Glomerular visceral epithelial cell (primary cell): ENCODE results near the gene FAM107B.
A peak's percentile ranks its signal among the peaks of the same experiment; 100 is the strongest.

Source experiments
- DNase-seq: peaks from one replicate; pipeline ENCODE4 v3.0.0-alpha.2; 2016; ENCODE audit errors: extremely low spot score

FAM107B gene

GRCh38 chr10:14556285-14556956 is 218.3 kb downstream of the FAM107B start:
- no peak for DNase-seq

- no peak for DNase-seq
Measured at GRCh38 chr10:14555807-14556206, 218.9 kb downstream of the FAM107B start.

- DNase-seq, result no peak
Measured at GRCh38 chr10:14554491-14555205, 220.0 kb downstream of the FAM107B start.

GRCh38 chr10:14554091-14554490 is 220.6 kb downstream of the FAM107B start:
- DNase-seq, result no peak

- DNase-seq, result peak; percentile 51
Measured at GRCh38 chr10:14553448-14553847, 221.2 kb downstream of the FAM107B start.

GRCh38 chr10:14552015-14552414 is 222.7 kb downstream of the FAM107B start:
- DNase-seq, result no peak

- no peak for DNase-seq
Measured at GRCh38 chr10:14550471-14550981, 224.2 kb downstream of the FAM107B start.

GRCh38 chr10:14549496-14549895 is 225.2 kb downstream of the FAM107B start:
- DNase-seq, result no peak

- DNase-seq, result no peak
Measured at GRCh38 chr10:14548970-14549369, 225.7 kb downstream of the FAM107B start.

GRCh38 chr10:14548474-14548873 is 226.2 kb downstream of the FAM107B start:
- DNase-seq, result no peak

GRCh38 chr10:14547816-14548215 is 226.9 kb downstream of the FAM107B start:
- no peak for DNase-seq

- DNase-seq, result peak; percentile 45
Measured at GRCh38 chr10:14545827-14546226, 228.9 kb downstream of the FAM107B start.

- no peak for DNase-seq
Measured at GRCh38 chr10:14543904-14544210, 230.8 kb downstream of the FAM107B start.

- DNase-seq, result no peak
Measured at GRCh38 chr10:14543046-14543903, 231.4 kb downstream of the FAM107B start.

GRCh38 chr10:14541379-14541778 is 233.3 kb downstream of the FAM107B start:
- DNase-seq, result no peak

- DNase-seq, result no peak
Measured at GRCh38 chr10:14540611-14541010, 234.1 kb downstream of the FAM107B start.

- no peak for DNase-seq
Measured at GRCh38 chr10:14540062-14540461, 234.6 kb downstream of the FAM107B start.

GRCh38 chr10:14539176-14539575 is 235.5 kb downstream of the FAM107B start:
- no peak for DNase-seq

GRCh38 chr10:14536241-14537213 is 238.2 kb downstream of the FAM107B start:
- DNase-seq, result peak; percentile 60

GRCh38 chr10:14535457-14536130 is 239.1 kb downstream of the FAM107B start:
- DNase-seq, result no peak

GRCh38 chr10:14534152-14534551 is 240.5 kb downstream of the FAM107B start:
- no peak for DNase-seq
